CD4-positive, alpha-beta T cell treated with Interleukin-4 for 4 hours (primary cell): ENCODE measurements around the gene RGS14.
"Not testable (repeated sequence)": the region's sequence is repeated elsewhere in the genome, so short reads cannot be mapped to it uniquely, and the experiment has no call there.

ENCODE experiments used
- DNase-seq: peaks from one replicate; pipeline ENCODE4 v3.0.0-alpha.2; 2020

Gene RGS14

GRCh38 chr5:177367323-177367848 lies 9.7 kb downstream of the RGS14 start:
- no peak for DNase-seq

GRCh38 chr5:177367981-177368868 lies 10.5 kb downstream of the RGS14 start:
- no peak for DNase-seq

GRCh38 chr5:177368869-177369644 lies 11.3 kb downstream of the RGS14 start:
- peak; percentile 30 for DNase-seq

GRCh38 chr5:177369645-177370440 lies 12.1 kb downstream of the RGS14 start:
- DNase-seq = no peak

GRCh38 chr5:177370488-177371119 lies 12.9 kb downstream of the RGS14 start:
- peak; percentile 66 for DNase-seq

GRCh38 chr5:177371120-177372033 lies 13.7 kb downstream of the RGS14 start:
- DNase-seq = no peak

GRCh38 chr5:177372034-177372896 lies 14.5 kb downstream of the RGS14 start:
- peak; percentile 68 for DNase-seq

GRCh38 chr5:177372910-177373309 lies 15.2 kb downstream of the RGS14 start:
- peak; percentile 45 for DNase-seq

GRCh38 chr5:177373806-177374205 lies 16.1 kb downstream of the RGS14 start:
- no peak for DNase-seq

- DNase-seq = no peak
Measured at GRCh38 chr5:177374211-177374610, 16.5 kb downstream of the RGS14 start.

GRCh38 chr5:177375516-177375915 lies 17.8 kb downstream of the RGS14 start:
- not testable (repeated sequence) for DNase-seq

- no peak for DNase-seq
Measured at GRCh38 chr5:177376107-177376506, 18.4 kb downstream of the RGS14 start.

GRCh38 chr5:177377851-177378776 lies 20.4 kb downstream of the RGS14 start:
- DNase-seq = no peak

GRCh38 chr5:177378884-177379883 lies 21.5 kb downstream of the RGS14 start:
- DNase-seq = peak; percentile 58

GRCh38 chr5:177380805-177381126 lies 23.0 kb downstream of the RGS14 start:
- DNase-seq = no peak

- DNase-seq = no peak
Measured at GRCh38 chr5:177382423-177383029, 24.8 kb downstream of the RGS14 start.

- DNase-seq = no peak
Measured at GRCh38 chr5:177383181-177383580, 25.5 kb downstream of the RGS14 start.
